ENCODE data around the gene NACAD.

Gene NACAD

GRCh38 chr7:45082831-45083331 is 5.9 kb downstream of the NACAD start:
- DNase-seq (ENCODE audit: low read depth) = no peak
- no peak overlapping the region for H3K4me3 ChIP-seq (ENCODE audit: low read length)
- TF ChIP-seq, protein P1, sequence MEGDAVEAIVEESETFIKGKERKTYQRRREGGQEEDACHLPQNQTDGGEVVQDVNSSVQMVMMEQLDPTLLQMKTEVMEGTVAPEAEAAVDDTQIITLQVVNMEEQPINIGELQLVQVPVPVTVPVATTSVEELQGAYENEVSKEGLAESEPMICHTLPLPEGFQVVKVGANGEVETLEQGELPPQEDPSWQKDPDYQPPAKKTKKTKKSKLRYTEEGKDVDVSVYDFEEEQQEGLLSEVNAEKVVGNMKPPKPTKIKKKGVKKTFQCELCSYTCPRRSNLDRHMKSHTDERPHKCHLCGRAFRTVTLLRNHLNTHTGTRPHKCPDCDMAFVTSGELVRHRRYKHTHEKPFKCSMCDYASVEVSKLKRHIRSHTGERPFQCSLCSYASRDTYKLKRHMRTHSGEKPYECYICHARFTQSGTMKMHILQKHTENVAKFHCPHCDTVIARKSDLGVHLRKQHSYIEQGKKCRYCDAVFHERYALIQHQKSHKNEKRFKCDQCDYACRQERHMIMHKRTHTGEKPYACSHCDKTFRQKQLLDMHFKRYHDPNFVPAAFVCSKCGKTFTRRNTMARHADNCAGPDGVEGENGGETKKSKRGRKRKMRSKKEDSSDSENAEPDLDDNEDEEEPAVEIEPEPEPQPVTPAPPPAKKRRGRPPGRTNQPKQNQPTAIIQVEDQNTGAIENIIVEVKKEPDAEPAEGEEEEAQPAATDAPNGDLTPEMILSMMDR (conservative IDR thresholded peaks at IDR 0.05; ENCODE audit: low read depth, low read length) = no peak

GRCh38 chr7:45082031-45082830 is 6.5 kb downstream of the NACAD start:
- no peak for DNase-seq (ENCODE audit: low read depth)
- TF ChIP-seq, protein P1 (conservative IDR thresholded peaks at IDR 0.05; ENCODE audit: low read depth, low read length) = no peak
- no peak overlapping the region for H3K4me3 ChIP-seq (ENCODE audit: low read length)

DNA sequence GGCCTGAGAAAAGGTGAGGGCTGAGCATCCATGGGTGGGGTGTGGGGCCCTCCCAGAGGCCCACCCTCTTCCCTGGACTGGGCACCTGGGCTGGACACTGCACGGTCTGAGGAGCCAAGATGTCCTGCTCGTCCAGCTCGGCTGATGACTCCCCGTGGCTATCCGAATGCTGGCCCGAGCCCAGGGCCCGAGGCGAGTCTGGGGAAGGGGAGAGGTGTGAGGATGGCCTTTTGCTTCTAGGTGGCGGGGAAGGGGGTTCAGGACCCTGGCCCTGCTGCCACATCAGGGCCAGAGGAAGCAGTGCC is 7.1 kb downstream of the NACAD start:
- no peak for DNase-seq (ENCODE audit: low read depth)
- no peak overlapping the region for H3K4me3 ChIP-seq (ENCODE audit: low read length)
- TF ChIP-seq, protein P1 (conservative IDR thresholded peaks at IDR 0.05; ENCODE audit: low read depth, low read length) = no peak

- TF ChIP-seq, protein P1 (conservative IDR thresholded peaks at IDR 0.05; ENCODE audit: low read depth, low read length) = no peak
- no peak for DNase-seq (ENCODE audit: low read depth)
- H3K4me3 ChIP-seq (ENCODE audit: low read length) = no peak overlapping the region
Observed at GRCh38 chr7:45080958-45081669, 7.7 kb downstream of the NACAD start.

- H3K4me3 ChIP-seq (ENCODE audit: low read length) = no peak overlapping the region
- TF ChIP-seq, protein P1 (conservative IDR thresholded peaks at IDR 0.05; ENCODE audit: low read depth, low read length) = no peak
- DNase-seq (ENCODE audit: low read depth) = no peak
Observed at GRCh38 chr7:45080265-45080957, 8.4 kb downstream of the NACAD start.

DNA sequence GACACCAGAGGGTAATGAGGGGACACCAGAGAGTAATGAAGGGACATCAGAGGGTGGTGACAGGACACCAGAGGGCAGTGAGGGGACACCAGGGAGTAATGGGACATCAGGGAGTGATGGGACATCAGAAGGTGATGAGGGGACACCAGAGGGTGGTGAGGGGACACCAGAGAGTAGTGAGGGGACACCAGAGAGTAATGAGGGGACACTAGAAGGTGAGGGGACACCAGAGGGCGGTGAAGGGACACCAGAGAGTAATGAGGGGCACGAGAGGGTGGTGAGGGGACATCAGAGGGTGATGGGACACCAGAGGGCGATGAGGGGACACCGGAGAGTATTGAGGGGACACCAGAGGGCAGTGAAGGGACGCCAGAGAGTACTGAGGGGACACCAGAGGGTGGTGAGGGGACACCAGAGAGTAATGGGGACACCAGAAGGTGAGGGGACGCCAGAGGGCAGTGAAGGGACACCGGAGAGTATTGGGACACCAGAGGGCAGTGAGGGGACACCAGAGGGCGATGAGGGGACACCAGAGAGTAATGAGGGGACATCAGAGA is 10.6 kb downstream of the NACAD start:
- TF ChIP-seq, protein P1 (conservative IDR thresholded peaks at IDR 0.05; ENCODE audit: low read depth, low read length) = no peak
- no peak overlapping the region for H3K4me3 ChIP-seq (ENCODE audit: low read length)
- DNase-seq (ENCODE audit: low read depth) = no peak

Measured in retinal pigment epithelial cell (primary cell).